Stimulated activated CD8-positive, alpha-beta memory T cell treated with anti-CD3 and anti-CD28 coated beads, Interleukin-2, amount 100 ng/mL, for 1 hour (primary cell): ENCODE data around the gene CDK5RAP3.
A peak's percentile ranks its signal among the peaks of the same experiment; 100 is the strongest.
"Not testable (repeated sequence)": the region's sequence is repeated elsewhere in the genome, so short reads cannot be mapped to it uniquely, and the experiment has no call there.

Experiments
- DNase-seq, 2 donors: peaks; one replicate each; pipeline ENCODE4 v3.0.0-alpha.2; 2020; ENCODE audit warnings: low read depth in 2 of 2

The CDK5RAP3 gene

GRCh38 chr17:47975189-47975822 is 4.4 kb downstream of the CDK5RAP3 start:
- no peak for DNase-seq

GRCh38 chr17:47975823-47976205 is 4.9 kb downstream of the CDK5RAP3 start:
- DNase-seq = no peak

DNA sequence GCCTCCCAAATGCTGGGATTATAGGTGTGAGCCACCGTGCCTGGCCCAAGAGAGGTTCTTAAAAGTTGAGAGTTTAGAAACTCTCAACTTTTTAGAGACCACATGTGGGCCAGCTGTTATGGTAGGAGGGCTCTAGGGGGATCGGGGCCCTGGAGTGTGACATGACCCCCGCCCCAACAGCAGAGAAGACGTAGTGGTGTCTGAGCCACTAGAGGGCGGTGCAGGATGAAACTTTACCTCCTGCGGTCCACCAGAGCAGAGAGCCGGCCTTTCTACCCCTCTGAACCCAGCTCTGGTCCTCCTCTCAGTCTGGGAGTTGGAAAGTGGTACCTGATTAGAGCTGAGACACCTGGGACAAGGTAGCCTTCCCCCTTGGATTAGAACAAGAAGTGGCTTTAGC is 7.4 kb downstream of the CDK5RAP3 start:
- DNase-seq = peak in 1 of 2 donors; percentile 5

- no peak for DNase-seq
Measured at GRCh38 chr17:47980541-47980940, 9.6 kb downstream of the CDK5RAP3 start.

GRCh38 chr17:47981462-47981861 is 10.5 kb downstream of the CDK5RAP3 start:
- no peak for DNase-seq

- DNase-seq = no peak
Measured at GRCh38 chr17:47982091-47982617, 11.2 kb downstream of the CDK5RAP3 start.

DNA sequence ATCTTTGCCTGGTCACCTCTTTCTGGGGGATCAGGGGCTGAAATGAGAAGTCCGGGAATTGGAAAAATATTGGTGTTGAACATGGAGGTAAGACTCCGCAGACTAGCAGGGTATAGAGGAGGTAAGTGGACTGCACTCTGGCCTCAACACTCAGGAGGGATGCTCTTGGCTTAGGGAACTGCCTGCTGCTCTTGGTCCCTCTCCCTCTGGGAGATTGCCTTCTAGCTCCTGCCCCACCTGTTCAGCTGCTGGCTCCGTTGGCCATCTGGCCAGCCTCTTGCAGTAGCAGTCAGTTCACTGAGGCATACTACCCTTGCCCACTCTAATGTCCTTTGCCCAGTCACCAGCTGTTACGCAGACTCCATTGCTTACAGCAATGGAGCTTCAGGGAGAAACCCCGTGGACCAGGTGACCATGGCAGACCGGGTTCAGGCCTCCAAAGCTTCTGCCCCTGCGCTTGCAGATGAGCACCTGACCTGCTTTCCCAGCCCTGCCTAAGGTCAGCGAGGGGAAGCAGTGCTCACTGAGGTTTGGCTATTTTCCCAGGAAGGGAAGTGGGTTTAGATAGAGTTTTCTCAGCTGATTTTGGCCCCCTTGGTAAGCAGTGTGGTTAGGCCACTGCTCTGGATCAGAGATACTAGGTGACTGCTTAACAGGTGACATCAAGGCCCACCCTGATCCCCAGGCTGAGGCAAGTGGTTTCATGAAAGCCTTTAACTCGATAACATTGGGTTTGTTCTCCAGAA is 11.9 kb downstream of the CDK5RAP3 start:
- no peak for DNase-seq

DNA sequence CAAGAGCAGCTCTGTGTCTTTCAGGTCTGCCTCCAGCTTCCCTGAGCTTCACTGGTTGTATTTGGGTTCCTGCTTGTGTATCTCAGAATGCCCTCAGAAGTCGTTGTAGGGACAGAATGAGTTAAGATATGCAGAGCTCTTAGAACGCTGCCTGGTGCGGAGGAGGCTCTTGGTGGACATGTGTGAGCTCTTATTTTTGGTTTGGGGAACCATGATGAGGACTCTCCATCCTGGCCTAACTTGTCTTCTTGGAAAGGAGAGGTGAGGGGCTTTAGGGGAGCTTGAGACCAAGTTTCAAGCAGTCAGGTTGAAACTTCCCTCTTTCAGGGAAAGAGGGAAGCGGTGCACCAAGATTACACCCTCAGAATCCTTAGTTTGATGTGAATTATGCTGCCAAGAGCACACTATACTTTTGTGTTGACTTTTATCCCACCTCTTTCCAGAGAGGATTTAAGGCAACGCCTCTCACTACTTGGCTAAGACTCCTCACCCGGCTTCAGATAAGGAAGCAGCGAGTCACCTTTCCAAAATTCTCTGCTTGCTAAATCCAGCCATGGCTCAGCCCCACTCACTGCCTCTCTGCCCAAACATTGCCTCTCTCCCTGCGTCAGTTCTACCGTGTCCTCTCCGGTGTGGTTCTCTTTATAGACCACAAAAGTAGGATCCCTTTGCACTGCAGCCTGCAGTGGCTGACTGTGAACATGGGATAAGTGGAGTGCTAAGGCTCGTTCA is 12.7 kb downstream of the CDK5RAP3 start:
- DNase-seq = no peak

DNA sequence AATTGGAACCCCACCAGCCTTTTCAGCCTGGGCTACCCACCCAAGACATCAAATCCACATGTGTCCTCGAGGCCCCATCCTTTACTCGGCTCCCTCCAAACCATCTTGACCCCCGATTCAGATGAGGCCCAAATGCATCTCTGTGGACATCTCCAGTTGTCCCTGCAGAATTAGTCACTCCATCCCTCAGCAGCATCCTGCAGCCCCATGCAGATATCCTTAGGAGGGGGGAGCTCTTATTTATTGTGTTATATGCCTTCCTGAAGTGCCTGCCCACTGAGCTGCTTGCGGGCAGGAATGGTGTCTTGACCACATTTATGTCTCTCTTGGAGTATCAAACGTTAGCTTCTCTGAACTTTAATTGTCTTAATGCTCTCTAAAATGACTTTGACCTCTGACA is 15.6 kb downstream of the CDK5RAP3 start:
- DNase-seq = no peak

DNA sequence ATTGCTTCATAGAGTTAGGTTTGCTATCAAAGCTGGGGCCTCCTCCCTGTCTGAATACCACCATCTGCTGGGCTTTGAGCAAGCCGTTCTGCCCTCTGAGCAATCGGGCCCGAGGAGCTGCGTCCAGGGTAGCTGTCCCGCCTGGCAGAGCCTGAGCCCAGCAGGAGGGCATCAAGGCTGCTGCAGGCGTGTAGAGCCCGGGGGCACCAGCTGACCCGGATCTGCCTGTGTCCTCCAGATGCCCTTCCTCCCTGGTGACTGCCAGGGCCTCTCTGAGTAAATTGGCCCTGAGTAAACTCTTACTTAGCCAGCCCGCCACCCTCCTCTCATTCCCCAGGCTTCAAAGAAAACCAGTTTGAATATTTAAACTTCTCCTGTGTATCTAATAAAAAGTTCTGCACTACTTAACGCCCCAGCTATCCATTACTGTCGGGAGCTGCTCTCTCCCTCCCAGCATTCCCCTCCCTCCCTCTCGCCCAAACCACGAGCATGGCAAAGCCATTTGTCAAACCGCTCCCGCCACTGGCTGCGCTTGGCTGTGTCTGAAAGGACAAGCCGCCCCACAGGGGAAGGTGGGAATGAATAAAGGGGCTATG is 16.4 kb downstream of the CDK5RAP3 start:
- no peak for DNase-seq

DNA sequence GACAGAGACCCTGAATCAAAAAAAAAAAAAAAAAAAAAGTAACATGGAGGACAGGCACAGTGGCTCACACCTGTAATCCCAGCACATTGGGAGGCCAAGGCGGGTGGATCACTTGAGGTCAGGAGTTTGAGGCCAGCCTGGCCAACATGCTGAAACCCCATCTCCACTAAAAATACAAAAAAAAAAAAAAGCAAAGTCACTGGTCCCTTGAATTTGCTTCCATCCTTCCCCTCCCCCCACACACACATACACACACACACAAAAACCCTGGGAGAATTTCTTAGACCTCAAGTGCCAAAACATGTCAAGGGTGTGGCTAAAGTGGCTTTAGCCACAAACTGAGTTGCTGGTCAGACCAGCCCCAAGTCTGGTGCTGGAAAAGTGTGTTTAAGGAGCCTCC is 17.5 kb downstream of the CDK5RAP3 start:
- DNase-seq = not testable (repeated sequence)

DNA sequence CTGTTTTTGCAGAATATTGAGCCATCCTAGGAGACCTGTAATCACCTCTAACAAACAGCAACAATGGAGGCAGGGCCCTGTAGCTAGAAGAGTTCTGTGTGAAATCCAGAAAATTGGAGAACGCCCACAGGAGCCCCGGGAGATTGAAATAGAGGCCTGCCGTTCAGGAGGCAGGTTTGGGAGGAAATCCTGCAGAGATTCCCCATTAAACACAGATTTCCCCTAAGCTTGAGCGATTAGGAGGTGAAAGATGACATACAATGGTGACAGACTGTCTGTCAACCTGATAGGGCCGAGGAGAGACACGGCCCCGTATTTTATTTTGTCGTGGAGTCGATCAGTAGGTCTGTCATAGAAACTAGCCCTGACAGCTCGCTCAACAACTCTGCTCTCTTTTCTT is 18.2 kb downstream of the CDK5RAP3 start:
- DNase-seq = no peak

- DNase-seq = no peak
Measured at GRCh38 chr17:47989700-47990099, 18.8 kb downstream of the CDK5RAP3 start.

DNA sequence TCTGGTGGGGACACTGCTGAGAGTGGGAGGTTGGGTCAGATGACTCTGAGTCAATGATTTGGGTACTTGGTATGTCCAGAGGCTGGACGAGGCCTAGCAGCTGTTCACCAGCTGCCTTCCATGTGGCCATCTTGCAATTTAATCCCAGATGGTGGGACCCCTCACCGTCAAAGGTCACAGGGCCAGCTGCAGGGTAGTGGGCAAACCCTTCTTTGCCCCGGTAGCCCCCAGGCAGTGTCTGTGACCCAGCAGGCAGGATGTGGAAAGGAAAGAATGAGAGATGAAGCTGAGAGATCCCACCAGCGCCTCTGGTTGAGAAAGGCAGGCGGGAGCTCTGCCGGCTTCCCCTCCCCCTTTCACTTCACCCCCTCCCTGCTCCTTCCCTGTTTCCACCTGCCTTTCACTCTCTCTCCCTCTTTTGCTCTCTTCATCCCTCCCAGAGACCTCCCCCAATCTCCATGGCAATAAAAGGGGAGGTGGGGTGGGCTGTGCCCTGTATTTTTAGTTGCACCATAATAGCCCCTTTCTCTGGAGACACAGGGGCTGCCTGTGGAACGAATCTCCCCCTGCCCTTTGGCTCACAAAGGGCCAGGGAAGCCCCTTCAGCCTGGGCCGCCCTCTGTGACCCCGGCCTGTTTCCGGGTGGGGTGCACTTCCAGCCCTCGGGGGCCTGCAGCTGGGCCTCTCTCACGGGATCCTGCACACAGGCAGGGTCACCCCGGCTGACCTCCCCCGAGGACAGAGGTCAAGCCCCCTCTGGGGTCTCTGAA is 20.2 kb downstream of the CDK5RAP3 start:
- no peak for DNase-seq

DNA sequence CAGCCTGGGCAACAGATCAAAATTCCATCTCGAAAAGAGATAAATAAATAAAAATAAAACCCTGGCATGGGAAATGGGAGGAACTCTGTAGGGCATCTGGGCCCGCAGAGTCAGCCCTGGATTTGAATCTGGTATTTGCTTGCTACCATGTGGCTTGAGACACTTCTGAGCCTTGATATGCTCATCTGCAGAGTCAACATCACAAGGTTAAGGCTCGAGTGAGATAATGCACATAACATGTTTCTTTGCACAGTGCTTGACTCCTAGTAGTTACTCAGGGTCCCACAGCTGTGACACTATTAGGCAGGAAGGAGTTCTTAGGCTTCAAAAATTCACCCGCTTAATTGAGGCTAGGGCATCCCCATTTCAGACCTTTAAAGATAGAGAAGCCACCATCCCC is 21.3 kb downstream of the CDK5RAP3 start:
- no peak for DNase-seq

DNA sequence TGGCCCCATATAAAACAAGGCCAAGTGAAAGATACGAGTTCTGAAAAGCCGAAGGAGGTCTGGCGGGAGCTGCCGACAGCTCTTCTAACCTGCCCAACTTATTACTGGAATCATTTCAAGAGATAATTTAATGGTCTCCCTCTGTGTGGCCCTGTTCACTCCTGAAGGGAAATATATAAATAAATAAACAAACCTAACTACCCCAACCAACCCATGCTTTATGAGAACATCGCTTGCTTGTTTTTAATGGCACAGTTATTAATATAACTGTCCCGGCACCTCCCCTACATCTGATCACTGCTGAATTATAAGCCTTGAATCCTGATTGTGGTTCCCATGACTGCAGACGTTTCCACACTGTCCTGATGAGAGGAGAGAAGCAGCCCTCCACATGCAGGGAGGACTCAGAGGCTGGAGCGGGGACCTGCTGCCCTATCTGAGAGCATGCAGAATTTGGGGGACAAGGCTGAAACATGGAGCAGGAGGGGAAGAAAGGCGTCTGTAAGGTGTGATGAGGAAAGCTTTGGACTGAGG is 22.2 kb downstream of the CDK5RAP3 start:
- DNase-seq = no peak

DNA sequence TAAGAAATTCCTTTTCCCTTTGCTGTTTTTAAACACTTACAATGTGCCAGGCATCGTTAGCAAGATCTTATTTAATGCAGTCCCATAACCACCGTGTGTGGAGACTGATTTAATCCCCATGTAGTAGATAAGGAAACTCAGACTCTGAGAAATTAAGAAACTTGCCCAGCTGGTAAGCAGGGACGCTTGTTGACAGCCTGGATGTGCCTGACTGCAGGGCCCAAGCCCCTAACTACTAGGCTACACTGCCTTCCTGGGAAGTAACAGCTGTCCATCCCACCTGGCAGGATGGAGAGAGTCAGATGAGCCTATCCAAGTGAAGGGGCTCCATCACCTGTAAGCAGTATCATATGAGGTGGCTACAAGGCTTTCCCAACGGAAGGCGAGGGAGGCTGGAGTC is 23.1 kb downstream of the CDK5RAP3 start:
- no peak for DNase-seq

- no peak for DNase-seq
Measured at GRCh38 chr17:47994724-47995123, 23.8 kb downstream of the CDK5RAP3 start.

GRCh38 chr17:47995241-47995935 is 24.5 kb downstream of the CDK5RAP3 start:
- DNase-seq = no peak

GRCh38 chr17:47996201-47996600 is 25.3 kb downstream of the CDK5RAP3 start:
- no peak for DNase-seq

DNA sequence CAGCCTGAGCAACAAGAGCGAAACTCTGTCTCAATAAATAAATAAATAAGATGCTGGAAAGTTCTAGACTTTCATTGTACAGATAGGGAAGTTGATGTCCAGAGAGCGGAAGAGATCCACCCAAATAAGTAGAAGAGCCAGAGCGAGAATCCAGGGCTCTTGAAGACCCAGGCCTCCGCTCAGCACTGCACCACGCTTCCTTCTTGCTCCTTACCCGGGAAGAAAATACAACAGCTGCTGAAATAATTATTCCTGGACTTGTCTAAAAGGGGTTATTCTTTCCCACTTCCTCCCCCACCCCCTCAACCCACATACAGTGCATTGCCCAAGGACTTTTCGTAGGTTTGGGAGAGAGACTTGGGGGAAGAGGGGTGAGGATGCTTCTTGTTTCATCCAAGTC is 26.7 kb downstream of the CDK5RAP3 start:
- DNase-seq = no peak
